GM19238 (cell line): ENCODE results near the gene ORMDL1.
"Not testable (repeated sequence)": the region's sequence is repeated elsewhere in the genome, so short reads cannot be mapped to it uniquely, and the experiment has no call there.

Source experiments
- DNase-seq: peaks from one replicate; pipeline ENCODE4 v3.0.0; 2011; ENCODE audit warnings: low spot score; ENCODE audit not compliant: insufficient read length

ORMDL1 gene

DNA sequence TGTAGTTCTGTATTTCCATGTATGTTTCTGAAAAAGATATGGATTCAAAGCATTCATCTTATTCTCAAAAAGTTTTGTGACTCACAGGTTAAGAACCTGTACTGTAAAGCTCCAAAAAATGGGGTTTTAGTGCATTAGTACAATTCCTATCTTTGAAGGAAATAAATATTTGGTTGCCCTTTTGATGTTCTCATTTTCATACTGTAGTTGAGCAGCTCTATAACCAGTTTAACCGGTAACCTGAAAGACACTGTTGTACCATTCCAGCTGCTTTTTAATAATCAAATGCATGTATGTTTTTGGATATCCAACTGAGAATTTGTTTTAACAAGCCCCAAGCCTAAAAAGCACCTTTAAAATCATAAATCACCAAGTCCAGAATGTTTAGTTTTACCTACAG lies 11.9 kb downstream of the ORMDL1 start:
- no peak for DNase-seq

DNA sequence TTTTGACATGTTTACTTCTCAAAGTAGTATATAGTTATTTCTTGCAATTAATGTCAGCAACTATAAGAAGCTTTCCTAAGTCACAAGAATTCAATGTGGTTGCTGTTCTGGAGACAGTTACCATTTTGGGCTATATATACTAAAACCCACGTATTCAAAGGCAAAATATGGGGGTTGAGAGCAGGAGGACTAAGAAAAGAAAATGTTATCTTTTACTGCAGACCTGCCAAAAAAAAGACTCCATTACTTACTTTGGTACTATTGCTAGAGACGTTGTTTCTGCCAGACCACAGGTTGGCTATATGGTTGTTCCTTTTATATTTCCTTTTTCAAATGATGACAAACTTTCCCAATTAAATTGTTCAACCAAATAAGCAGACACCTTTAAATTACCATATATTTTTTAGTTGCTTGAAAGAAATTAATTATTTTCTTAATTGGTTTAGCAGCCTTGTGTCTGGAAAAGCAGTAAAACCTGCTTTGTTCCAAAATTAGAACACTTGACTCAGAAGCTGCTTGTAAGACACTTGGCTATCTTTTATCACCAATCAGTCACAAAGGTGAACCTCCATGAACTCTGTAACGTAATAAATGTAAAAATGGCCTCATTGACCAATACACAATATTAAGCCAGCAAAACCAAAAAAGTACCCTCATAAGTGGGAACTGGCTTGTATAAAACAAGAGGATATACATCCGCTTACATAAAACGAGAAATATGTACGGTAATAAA lies 13.4 kb downstream of the ORMDL1 start:
- DNase-seq: no peak

DNA sequence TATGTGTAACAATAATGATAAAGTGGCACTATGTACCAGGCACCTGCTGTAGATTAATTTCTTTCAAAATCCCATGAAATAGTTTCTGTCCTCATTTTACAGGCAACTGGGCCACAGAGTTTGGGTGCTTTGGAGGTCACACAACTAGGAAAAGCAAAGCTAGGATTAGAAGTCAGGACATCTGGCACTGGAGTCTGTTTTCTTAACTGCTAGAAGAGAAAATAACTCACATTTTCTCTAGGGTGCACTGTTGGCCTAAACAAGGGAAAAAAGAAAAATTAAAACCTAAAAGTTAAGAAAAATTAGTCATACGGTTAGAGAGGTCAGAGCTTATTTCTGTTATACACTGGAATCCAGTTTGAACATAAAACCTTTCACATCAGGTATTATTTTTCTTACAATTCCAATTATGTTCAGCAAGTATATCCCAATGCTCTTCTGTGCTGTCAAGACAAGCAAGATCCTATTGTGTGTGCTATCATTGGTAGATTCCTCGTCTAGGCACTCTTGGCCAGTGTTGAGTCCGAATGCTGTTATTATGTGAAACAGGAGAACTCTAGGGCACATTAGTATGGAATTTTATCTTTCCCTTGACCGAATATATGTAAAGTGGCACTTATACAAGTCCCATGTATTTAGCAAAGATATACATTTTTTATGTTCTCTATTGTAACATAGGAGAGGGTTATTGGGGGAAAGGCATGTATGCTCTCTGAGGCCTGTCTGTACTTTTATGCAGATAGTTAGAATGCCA lies 20.1 kb downstream of the ORMDL1 start:
- DNase-seq: no peak

DNA sequence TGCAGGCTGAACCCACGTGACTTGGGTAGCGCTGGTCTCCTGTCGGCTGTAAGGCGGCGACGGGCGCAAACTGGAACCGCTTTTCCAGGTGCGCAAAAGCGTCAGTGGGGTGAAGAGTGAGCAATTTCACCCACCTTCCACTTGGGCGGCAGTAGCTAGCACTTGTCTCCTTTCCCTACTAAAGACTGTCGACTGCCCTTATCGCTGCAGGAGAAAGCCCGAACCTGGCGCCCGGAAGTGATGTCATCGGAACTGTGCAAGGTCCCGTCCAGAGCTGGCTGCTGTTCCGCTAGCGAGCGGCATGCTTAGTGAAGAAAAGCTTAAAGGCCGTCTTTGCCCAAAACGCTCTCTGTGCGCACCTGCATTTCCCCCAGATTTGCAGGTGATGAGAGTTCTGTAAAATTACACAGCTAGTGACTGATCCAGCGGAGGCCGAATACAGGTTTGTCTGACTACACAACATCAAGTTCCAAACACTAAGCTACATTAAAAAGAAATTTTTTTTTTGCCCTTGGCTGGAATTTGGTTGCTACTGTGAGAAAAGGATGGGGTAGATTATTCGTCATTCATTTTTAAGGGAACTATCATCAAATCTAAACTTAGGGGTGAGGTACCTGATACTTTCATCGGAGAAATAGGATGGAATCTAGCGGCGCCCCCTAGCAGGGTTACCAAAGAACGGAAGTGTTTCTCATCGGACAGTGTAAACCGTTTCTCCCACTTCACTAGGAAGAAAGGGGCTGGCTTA lies 21.4 kb downstream of the ORMDL1 start, which contains the start of gene OSGEPL1:
OSGEPL1 (minus strand) TSS at position 242 of the 748 bp plus-strand sequence. CDS start 1,152 bp downstream, outside the sequence.
- peak; percentile 56 for DNase-seq

DNA sequence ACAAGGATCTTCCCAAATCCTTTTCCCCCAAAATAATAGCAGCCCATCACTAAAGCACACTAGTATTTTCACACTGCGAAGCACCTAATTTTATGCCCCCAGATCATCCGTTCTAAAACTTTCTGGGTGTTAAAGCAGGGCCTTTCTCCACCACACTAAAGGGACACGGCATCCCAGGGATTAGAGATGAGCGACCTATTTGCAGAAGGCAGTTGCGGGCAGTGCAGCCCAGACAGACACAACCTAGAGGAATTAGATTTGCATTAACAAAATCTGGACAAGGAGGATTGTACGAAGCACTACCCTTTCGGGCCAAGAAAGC lies 21.9 kb downstream of the ORMDL1 start:
- DNase-seq: no peak

DNA sequence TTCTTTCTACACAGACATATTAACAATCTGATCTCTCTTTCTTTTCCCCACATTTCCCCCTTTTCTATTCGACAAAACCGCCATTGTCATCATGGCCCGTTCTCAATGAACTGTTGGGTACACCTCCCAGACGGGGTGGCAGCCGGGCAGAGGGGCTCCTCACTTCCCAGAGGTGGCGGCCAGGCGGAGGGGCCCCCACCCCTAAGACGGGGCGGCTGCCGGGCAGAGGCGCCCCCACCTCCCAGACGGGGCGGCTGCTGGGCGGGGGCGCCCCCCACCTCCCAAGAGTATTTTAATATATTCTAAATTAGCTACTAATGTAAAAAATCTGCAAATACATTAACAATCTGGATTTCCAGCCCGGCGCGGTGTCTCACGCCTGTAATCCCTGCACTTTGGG lies 24.0 kb downstream of the ORMDL1 start:
- not testable (repeated sequence) for DNase-seq

DNA sequence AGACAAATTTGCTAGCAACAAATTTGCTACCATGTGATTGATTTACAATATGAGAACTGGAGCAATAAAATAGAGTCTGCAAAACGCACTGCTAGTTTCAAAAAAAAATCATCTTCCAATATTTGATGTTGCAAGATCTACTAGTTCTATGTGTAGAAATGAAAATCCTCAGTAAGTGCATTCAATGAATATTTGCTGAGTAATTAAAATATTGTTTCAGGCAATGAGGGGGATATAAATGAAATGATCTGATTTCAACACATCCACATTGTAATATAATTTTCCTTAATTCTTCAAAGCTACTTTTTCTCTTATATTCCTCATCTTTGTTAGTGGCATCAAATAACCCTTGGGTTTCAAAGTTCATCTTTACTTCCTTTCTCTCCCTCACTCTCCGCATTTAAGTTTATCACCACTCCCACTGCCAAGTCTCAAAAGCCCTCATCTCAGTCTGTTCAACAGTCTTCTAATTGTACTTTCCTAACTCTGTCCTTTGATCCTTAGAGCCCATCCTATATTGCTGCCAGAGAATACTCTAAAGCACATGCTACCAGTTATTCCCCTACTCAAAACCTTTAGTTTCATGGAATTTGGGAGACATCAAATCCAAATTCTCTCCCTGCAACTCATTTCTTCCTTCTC lies 27.7 kb downstream of the ORMDL1 start:
- no peak for DNase-seq

DNA sequence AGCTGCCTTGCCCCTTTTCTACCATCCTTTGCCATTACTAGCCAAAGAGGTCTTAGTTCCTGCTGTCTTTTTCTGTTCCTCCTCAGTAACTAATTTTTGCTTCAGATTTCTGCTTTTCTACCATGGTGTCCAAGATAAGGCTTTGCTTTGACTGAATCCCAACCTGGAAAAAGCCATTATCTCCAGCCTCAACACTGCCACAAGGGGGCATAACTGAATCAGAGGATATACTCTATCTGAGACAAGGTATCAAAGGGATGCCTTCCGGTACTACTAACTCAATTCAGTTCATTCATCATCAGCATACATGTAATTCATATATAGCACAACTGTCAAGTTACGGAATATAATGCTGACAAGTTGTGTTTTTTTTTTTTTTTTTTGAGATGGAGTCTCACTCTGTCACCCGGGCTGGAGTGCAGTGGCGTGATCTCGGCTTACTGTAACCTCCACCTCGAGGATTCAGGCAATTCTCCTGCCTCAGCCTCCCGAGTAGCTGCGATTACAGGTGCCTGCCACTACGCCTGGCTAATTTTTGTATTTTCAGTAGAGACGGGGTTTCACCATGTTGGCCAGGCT lies 33.0 kb downstream of the ORMDL1 start:
- DNase-seq: no peak

DNA sequence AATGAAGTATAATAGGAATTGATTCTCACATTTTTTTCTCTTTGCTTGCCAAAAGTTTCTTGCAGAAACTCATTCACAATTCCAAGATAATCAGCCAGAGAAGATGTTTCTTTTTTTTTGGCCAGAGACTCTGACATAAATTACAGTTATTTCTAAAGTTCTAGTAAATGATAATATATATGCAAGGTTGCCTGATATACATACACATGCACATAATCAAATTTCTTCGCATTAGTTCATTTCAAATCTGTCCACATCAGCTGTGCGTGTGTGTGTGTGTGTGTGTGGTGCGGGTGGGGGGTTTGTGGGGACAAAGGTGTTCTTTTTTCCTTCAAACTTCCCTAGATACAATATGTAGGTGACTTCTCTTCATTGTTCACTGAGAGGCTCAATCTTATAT lies 54.7 kb downstream of the ORMDL1 start:
- DNase-seq: no peak

DNA sequence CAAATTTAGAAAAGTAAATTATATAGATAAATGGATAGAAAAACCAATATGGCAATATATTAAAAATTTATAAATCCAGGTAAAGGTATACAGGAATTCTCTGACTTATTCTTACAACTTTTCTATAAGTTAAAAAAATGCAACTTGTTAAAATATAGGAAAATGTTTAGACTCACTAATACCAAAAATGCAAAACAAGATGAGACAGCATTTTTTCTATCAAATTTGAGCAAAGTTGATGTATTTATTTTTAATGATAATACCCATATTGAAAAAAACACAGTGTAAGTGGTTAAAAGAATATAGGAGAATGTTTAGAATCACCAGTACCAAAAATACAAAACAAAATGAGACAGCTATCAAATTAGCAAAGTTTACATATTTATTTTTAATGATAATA lies 57.3 kb downstream of the ORMDL1 start:
- DNase-seq: no peak

DNA sequence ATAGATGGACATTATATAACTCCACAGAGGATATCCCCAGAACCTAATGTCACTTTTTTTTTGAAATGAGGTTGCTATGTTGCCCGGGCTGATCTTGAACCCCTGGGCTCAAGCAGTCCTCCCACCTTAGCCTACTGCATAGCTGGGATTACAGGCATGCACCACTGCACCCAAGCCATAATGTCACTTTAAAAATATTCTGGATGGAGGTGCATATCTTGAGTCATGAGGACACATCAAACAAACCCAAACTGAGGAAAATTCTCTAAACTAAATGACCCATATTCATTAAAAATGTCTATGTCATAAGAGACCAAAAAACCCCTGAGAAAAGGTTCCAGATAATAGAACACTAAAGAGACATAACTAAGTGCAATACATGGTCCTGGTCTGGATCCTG lies 57.9 kb downstream of the ORMDL1 start:
- no peak for DNase-seq

DNA sequence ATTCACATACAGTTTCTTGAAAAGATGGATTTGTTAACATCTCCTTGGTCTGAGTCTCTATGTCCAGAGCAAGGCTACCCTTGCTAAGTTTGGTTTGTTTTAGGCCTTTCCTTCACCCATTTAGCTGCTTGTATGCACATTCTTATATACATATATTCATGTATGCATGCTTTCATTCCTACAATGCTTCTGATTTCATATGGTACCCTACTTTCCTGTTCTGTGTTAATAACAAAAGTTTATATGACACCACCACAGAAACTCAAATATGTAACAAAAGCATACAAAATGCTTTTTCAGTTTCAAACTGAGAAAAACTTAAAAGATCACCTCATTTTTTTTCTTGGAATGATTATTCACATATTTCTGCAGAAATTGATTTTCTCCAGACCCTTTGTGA lies 60.9 kb downstream of the ORMDL1 start:
- no peak for DNase-seq
